ENCODE data around the gene FAM118B. TPM values are rescaled to one million over a fixed set of nuclear protein-coding genes. Genes with fewer than 3 reads are reported as not detected.

The FAM118B gene
- total and polyA plus RNA-seq, 4 donors, result 3.7 to 12.0 (median 6.6) TPM

DNA sequence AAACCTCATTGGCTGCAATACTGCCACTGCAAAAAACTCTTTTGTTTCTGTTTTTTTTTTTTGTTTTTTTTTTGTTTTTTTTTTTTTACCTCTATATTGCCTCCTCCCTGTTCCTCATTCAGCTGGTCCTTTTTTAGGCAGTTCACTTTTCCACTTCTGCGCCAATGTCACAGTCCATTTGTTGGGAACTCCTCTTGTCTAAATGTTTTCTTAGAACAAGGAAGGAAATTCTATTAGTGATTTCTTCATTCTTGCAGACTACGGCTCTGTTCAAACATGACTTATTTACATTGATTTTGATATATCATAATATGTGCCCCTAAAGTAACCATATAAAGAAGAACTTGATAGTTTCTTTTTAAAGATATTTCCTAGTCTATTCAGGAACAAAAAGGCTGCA lies 2.9 kb downstream of the FAM118B start (continued):
- TF ChIP-seq, protein P1, sequence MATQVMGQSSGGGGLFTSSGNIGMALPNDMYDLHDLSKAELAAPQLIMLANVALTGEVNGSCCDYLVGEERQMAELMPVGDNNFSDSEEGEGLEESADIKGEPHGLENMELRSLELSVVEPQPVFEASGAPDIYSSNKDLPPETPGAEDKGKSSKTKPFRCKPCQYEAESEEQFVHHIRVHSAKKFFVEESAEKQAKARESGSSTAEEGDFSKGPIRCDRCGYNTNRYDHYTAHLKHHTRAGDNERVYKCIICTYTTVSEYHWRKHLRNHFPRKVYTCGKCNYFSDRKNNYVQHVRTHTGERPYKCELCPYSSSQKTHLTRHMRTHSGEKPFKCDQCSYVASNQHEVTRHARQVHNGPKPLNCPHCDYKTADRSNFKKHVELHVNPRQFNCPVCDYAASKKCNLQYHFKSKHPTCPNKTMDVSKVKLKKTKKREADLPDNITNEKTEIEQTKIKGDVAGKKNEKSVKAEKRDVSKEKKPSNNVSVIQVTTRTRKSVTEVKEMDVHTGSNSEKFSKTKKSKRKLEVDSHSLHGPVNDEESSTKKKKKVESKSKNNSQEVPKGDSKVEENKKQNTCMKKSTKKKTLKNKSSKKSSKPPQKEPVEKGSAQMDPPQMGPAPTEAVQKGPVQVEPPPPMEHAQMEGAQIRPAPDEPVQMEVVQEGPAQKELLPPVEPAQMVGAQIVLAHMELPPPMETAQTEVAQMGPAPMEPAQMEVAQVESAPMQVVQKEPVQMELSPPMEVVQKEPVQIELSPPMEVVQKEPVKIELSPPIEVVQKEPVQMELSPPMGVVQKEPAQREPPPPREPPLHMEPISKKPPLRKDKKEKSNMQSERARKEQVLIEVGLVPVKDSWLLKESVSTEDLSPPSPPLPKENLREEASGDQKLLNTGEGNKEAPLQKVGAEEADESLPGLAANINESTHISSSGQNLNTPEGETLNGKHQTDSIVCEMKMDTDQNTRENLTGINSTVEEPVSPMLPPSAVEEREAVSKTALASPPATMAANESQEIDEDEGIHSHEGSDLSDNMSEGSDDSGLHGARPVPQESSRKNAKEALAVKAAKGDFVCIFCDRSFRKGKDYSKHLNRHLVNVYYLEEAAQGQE (IDR thresholded peaks at IDR 0.05), result no peak
- TF ChIP-seq TAF1 (conservative IDR thresholded peaks at IDR 0.05) (no peak), EGR1 (IDR thresholded peaks at IDR 0.05; ENCODE audit: low read depth in 2 of 2) (no peak), HNF4A (conservative IDR thresholded peaks at IDR 0.05) (no peak)

DNA sequence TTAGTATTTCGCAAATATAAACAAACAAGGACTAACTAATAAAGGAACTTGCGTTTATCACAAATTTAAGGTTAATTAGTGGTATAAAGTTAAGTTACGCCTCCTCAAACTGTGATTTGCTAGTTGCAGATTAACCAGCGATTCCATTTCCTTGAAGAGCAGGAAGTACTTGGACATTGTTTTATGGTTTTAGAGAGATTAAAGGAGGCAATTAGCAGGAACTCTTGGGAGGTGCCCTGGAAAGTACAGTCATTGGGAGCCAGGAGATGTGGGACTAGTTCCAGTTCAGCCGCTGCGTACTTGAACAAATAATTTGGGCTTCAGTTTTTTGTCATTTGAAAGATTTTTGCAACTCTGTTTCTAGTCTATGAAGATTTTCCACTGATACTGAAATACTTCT lies 3.3 kb downstream of the FAM118B start:
- no peak for DNase-seq (ENCODE audit: low spot score)
- H3K27ac ChIP-seq (ENCODE audit: low read depth in 1 of 2, low read length in 2 of 2), result no peak overlapping the region
- TF ChIP-seq, protein P2, sequence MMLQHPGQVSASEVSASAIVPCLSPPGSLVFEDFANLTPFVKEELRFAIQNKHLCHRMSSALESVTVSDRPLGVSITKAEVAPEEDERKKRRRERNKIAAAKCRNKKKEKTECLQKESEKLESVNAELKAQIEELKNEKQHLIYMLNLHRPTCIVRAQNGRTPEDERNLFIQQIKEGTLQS (IDR thresholded peaks at IDR 0.05), result no peak
- TF ChIP-seq YY1 (IDR thresholded peaks at IDR 0.05) (no peak), FOXA2 (IDR thresholded peaks at IDR 0.05) (no peak), SP1 (IDR thresholded peaks at IDR 0.05) (no peak), RXRA (IDR thresholded peaks at IDR 0.05) (no peak), HNF4A (conservative IDR thresholded peaks at IDR 0.05) (no peak), EGR1 (IDR thresholded peaks at IDR 0.05; ENCODE audit: low read depth in 2 of 2) (no peak), NR2F2 (IDR thresholded peaks at IDR 0.05) (no peak), JUND (IDR thresholded peaks at IDR 0.05) (no peak), HNF4G (IDR thresholded peaks at IDR 0.05) (no peak), FOXA1 (IDR thresholded peaks at IDR 0.05) (no peak), TAF1 (conservative IDR thresholded peaks at IDR 0.05) (no peak), GABPA (IDR thresholded peaks at IDR 0.05 in 1 of 2, conservative IDR thresholded peaks at IDR 0.05 in 1 of 2) (no peak), RAD21 (IDR thresholded peaks at IDR 0.05) (no peak)
- TF ChIP-seq, protein P3, sequence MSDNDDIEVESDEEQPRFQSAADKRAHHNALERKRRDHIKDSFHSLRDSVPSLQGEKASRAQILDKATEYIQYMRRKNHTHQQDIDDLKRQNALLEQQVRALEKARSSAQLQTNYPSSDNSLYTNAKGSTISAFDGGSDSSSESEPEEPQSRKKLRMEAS (IDR thresholded peaks at IDR 0.05), result no peak
- TF ChIP-seq, protein P4, sequence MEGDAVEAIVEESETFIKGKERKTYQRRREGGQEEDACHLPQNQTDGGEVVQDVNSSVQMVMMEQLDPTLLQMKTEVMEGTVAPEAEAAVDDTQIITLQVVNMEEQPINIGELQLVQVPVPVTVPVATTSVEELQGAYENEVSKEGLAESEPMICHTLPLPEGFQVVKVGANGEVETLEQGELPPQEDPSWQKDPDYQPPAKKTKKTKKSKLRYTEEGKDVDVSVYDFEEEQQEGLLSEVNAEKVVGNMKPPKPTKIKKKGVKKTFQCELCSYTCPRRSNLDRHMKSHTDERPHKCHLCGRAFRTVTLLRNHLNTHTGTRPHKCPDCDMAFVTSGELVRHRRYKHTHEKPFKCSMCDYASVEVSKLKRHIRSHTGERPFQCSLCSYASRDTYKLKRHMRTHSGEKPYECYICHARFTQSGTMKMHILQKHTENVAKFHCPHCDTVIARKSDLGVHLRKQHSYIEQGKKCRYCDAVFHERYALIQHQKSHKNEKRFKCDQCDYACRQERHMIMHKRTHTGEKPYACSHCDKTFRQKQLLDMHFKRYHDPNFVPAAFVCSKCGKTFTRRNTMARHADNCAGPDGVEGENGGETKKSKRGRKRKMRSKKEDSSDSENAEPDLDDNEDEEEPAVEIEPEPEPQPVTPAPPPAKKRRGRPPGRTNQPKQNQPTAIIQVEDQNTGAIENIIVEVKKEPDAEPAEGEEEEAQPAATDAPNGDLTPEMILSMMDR (IDR thresholded peaks at IDR 0.05; ENCODE audit: low read depth, low read length, missing input control), result no peak
- TF ChIP-seq, protein P5, sequence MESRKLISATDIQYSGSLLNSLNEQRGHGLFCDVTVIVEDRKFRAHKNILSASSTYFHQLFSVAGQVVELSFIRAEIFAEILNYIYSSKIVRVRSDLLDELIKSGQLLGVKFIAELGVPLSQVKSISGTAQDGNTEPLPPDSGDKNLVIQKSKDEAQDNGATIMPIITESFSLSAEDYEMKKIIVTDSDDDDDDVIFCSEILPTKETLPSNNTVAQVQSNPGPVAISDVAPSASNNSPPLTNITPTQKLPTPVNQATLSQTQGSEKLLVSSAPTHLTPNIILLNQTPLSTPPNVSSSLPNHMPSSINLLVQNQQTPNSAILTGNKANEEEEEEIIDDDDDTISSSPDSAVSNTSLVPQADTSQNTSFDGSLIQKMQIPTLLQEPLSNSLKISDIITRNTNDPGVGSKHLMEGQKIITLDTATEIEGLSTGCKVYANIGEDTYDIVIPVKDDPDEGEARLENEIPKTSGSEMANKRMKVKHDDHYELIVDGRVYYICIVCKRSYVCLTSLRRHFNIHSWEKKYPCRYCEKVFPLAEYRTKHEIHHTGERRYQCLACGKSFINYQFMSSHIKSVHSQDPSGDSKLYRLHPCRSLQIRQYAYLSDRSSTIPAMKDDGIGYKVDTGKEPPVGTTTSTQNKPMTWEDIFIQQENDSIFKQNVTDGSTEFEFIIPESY (IDR thresholded peaks at IDR 0.05), result no peak
- TF ChIP-seq, protein P1 (IDR thresholded peaks at IDR 0.05), result no peak
- peak overlapping the region in 1 of 2 donors; percentile 36 for H3K9ac ChIP-seq (ENCODE audit: low read depth in 1 of 2, low read length in 2 of 2)
- no peaks in the 10 kb centered on the region for H3K9me3 ChIP-seq (ENCODE audit: control insufficient read depth in 4 of 4, low read length in 3 of 4)
- H3K27me3 ChIP-seq (ENCODE audit: control insufficient read depth in 4 of 4, insufficient read depth in 4 of 4, low read length in 3 of 4), result no peaks in the 10 kb centered on the region
- H3K4me3 ChIP-seq (ENCODE audit: low read depth in 1 of 3, low read length in 3 of 3), result no peak overlapping the region
- H3K36me3 ChIP-seq (ENCODE audit: control insufficient read depth in 4 of 4, insufficient read depth in 3 of 4, low read depth in 1 of 4, low read length in 3 of 4), result no peaks in the 10 kb centered on the region
- 32% methylated on average over 6 of the region's 6 CpGs for WGBS
- peaks cover 3 to 28% (median 25%) of the 10 kb centered on the region in 4 donors for H3K4me1 ChIP-seq (ENCODE audit: control insufficient read depth in 4 of 4, insufficient read depth in 4 of 4, low read length in 3 of 4)
